Hematopoietic multipotent progenitor cell treated with erythropoietin and hydrocortisone succinate and interleukin-3 and kit ligand, for 6 days (in vitro differentiated cells): ENCODE measurements around the gene DPEP1.
"Not testable (repeated sequence)": the region's sequence is repeated elsewhere in the genome, so short reads cannot be mapped to it uniquely, and the experiment has no call there.

Source experiments
- DNase-seq: peaks from one replicate; pipeline ENCODE4 v3.0.0-alpha.2; 2015

DPEP1 gene

DNA sequence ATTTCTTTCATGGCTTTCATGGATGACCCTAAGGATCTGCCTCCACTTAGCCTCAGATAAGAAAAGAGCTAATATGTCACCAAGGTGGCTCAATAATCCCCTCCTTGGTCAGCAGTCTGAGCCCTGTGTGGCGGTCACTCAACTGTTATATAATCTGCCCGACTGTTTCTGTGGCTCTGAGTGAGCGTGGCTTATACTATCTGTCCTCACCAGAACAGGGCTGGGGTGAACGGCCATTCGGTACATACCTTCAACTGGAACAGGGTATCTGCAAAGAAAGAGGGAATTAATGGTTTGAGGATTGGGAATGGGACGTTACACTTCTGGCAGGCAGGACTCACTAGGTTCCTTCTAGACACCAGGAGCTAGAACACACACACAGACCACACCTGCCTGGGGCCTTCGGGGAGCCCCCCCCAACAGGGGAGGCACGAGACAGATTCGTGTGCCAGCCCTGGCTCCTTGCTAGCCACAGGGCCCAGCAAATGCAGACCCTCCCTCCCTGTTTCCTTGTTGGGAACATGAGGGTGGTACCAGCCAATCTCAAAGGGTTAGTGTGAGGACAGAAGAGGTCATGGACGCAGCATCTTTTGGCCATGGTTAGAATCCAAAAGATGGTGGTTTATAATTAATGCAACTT, 40.3 kb downstream of the DPEP1 start:
- DNase-seq = no peak

DNA sequence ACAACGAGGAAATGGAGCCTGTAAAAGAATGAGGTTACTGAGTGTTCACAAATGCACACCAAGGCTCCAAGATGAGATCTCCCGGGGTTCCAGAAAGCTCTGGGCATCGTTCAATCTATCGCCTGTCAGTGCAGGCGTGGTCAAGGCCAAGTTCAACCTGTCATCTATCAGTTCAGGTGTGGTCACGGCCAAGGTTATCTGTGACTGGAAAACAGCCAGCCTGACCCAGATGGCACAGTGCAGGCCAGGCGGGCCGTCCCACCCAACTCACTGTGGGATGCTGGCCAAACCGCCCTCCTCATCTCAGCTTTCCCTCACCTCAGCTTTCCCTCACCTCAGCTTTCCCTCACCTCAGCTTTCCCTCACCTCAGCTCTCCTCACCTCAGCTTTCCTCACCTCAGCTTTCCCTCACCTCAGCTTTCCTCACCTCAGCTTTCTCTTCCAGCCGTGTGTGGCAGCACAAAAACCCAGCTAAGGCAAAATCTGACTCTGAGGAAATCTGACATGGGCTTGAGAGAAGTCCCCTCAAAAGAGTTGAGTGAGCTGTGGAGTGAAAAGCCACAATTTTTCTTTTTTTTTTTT, 41.7 kb downstream of the DPEP1 start:
- DNase-seq = no peak

DNA sequence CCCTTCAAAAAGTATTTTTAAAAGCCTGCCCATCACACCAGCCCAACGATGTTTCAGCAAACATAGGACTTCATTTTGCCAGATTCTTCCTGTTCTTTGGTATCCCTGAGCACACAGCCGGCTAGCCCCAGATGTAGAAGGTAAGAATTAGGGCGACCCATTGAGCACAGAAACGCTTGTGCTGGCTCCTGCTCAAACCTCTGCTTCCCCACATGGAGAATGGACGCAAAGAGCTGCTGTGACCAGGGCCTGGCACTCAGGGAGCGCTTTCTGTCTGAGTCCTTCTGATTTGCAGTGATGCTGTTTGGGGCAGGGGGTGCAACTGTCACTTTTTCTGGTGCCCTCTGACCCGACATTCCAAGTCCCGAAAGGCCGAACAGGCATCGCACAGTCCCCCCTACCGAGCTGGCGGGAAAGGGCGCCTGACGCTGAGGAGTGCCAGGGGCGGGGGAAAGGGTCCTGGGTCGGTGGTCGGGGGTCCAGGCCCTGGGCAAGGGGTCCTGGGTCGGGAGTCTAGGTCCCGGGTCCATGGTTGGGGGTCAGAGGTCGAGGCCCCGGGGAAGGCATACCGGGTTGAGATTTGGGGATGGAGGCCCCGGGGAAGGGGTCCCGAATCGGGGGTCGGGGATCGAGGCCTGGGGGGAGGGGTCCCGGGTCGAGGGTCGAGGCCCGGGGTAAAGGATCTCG, 43.1 kb downstream of the DPEP1 start:
- DNase-seq = no peak

DNA sequence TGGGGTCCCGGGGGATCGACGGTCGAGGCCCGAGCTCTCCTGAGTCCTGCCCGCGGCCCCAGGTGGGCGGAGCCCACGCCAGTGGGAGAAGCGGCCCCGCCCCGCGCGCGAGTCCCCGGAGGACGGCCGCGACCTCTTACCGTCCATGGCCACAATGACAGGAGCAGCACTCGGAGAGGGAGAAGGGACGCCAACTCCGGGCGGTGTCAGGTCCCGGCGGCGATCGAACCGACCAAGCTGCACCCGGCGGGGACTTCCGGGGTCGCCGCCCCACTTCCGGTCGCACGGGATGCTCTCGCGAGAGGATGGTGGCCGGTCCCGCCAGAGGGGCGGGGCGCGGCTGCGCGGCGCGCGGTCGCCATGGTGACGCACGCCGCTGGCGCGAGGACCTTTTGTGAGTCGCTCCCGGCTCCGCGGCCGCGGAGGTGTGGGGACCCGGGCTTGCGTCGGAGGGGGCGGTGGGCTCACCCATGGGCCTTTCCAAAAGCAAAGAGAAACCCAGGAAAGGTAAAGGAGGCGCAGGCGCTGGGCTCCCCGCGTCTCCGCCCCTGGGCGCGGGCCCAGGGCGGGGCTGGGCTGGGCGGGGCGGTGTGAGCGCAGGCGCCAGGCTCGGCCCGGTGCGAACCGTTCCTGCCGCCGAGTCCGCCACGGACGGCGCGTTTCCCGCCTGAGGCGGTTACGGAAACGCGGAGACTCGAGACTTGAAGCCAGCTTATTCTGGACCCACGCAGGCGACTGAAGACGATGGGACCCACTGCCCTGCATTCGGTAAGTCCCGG, 44.2 kb downstream of the DPEP1 start, which contains the start of the genes CHMP1A and SPATA33:
Gene CHMP1A, minus strand, starts transcription at position 267 of the 779 bp plus-strand sequence. Its CDS starts 120 bp downstream, at position 147.
Gene SPATA33, plus strand, starts transcription at position 395 of the 779 bp plus-strand sequence. Its CDS starts 76 bp downstream, at position 471.
- peak; percentile 92 for DNase-seq

DNA sequence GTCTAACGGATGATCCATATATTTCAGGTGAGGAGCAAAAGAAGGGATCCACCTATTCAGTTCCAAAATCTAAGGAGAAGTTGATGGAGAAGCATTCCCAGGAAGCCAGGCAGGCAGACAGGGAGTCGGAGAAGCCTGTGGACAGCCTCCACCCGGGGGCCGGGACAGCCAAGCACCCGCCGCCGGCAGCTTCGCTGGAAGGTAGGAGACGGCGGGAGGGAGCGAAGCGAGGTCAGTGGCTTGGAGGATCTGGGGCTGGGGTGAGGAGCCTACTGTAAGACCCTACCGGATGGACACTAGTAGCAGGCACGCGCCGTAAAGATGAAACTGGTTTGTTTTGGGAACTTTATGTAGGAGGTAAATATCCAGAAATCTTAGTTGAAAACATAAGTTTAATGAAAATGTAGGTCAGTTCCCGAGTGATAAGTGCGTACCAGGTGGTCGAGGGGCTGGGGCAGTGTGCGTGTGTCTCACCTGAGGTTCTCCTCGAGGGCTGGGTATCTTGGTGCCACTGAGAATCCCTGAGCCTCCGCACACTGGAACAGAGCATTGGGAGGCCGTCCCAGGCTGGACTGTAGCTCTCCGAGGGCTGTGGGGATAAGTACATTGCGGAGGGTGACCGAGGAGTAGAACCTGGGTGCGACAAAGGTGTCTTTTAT, 44.9 kb downstream of the DPEP1 start:
- DNase-seq = peak; percentile 52

DNA sequence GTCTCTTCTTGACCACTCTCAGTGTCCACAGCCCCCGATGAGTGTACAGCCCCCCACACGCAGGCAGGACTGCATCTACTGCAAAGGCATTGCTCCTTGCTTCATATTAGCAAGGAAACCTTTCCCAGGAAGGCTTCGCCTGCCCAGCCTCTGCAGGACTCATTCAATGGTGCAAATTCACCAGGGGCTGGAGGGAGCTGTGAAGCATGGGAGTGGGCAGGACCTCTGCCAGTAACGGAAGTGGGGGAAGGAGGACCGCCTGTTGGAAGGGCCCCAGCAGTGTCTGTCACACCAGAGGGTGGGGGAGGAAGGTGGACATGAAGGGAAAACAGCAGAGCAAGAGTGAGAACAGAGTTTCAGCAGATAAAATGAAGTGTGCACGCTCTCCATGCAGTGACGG, 46.7 kb downstream of the DPEP1 start:
- DNase-seq = no peak

DNA sequence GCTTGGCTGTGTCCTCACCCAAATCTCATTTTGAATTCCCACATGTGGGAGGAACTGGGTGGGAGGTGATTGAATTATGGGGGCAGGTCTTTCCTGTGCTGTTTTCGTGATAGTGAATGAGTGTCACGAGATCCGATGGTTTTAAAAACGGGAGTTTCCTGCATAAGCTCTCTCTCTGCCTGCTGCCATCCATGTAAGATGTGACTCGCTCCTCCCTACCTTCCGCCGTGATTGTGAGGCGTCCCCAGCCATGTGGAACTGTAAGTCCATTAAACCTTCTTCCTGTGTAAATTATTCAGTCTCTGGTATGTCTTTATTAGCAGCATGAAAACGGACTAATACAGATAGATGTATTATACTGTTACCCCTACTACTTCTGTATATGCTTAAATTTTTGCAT, 47.8 kb downstream of the DPEP1 start:
- no peak for DNase-seq

DNA sequence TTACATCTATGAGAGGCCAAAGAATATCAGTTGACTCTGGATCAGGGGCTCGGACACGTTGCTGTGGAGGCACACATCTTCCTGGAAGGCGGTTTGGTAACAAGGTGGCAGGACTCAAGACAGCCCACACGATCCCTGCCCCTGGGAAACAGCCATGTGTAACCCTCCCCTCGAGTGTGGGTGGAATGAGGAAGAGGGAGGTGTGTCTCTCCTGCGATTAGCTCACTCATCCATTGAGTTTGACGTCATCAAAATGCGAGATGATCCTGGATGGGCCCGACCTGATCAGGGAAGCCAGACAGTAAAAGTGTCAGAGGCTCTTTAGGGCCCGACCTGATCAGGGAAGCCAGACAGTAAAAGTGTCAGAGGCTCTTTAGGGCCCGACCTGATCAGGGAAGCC, 50.8 kb downstream of the DPEP1 start:
- not testable (repeated sequence) for DNase-seq

DNA sequence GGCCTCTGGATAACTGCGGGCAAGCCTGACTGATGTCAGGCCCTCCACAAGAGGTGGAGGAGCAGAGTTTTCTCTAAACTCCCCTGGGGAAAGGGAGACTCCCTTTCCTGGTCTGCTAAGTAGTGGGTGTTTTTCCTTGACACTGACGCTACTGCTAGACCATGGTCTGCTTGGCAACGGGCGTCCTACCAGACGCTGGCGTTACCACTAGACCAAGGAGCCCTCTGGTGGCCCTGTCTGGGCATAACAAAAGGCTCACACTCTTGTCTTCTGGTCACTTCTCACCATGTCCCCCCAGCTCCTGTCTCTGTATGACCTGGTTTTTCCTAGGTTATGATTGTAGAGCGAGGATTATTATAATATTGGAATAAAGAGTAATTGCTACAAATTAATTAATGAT, 53.6 kb downstream of the DPEP1 start:
- peak; percentile 58 for DNase-seq

DNA sequence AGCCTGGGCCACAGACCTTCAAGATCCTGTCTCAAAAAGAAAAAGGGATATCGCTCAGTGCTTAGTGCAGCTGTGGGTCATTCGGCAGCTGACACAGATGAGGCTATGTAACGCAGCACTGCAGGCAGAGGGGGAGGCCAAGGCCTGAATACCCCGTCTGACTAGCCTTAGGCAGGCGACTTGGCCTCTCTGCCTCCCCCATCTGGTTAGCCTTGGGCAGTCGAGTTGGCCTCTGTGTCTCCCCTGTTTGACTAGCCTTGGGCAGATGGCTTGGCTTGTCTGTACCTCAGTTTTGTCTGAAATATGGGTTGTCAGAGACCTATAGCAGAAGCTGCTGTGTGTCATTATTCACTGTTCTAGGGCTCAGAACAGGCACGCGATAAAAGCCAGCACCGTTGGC, 54.2 kb downstream of the DPEP1 start:
- no peak for DNase-seq

DNA sequence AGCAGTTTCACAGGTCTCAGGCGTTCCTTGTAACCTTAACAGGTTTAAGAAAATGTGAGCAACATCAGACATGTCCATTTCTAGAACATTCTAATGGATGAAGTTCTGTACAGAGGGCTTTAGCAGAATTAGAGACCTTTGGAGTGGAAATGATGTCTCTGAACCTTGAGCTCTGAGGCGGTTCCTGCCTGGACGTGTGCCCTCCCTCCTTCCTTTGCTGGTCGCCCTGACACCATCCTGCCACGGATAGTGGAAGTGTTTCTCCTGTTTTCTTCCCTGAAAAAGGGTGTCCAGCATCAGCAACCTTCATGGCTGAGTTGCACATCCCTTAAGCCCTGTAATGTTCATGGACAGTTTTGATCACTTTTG, 55.3 kb downstream of the DPEP1 start:
- no peak for DNase-seq

DNA sequence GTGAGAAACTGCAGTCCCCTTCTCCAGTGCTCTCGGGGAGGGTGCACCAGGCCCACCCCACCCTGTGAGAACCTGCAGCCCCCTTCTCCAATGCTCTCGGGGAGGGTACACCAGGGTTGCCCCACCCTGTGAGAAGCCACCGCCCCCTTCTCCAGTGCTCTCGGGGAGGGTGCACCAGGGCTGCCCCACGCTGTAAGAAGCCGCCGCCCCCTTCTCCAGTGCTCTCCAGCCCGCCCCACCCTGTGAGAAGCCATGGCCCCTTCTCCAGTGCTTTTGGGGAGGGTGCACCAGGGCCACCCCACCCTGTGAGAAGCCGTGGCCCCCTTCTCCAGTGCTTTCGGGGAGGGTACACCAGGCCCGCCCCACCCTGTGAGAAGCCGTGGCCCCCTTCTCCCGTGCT, 56.3 kb downstream of the DPEP1 start:
- peak; percentile 16 for DNase-seq

DNA sequence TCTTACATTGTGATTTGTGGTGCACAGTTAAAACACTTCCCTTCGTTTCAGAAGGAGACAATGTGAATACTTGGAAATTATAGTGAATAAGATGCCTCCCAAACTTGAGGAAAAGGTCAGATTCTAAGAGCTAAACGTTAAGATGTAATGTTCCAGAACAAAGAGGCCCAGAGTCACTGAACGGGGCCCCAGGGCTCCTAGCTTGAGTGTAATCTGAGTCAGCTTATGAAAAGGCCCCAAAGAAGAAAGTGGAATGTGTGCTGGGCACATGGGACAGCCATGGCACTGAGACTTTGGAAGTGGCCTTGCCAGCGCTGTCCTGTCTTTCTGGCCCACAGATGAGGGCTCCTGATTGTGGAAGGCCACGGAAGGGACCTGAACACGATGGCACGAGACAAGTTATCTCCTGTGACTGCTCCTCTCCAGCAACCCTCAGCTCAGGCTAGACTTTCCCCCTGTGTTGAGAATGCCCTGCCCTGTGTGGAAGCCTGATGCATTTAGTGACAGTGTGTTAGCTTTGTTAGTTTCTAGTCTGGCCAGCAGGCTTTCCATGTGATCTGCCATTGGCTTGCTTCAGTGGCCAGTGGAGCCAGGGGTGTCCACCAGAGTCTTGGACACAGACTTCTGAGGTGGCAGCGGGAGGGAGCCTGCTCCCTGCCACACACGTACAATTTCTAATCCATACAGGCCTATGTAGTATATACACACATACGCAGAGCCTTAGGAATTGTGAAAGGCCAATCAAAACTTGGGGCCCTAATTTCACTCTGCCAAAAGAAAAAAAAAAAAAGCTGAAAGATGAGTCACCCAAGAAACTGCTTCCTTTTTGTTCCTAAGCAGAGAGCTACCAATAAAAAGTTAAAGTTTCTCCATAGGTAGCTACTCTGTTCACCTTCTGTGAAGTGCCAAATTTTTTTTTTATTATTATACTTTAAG, 57.3 kb downstream of the DPEP1 start:
- no peak for DNase-seq

DNA sequence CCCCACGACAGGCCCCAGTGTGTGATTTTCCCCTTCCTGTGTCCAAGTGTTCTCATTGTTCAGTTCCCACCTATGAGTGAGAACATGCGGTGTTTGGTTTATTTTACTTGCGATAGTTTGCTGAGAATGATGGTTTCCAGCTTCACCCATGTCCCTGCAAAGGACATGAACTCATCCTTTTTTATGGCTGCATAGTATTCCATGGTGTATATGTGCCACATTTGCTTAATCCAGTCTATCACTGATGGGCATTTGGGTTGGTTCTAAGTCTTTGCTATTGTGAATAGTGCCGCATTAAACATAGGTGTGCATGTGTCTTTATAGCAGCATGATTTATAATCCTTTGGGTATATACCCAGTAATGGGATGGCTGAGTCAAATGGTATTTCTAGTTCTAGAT, 58.1 kb downstream of the DPEP1 start:
- not testable (repeated sequence) for DNase-seq

DNA sequence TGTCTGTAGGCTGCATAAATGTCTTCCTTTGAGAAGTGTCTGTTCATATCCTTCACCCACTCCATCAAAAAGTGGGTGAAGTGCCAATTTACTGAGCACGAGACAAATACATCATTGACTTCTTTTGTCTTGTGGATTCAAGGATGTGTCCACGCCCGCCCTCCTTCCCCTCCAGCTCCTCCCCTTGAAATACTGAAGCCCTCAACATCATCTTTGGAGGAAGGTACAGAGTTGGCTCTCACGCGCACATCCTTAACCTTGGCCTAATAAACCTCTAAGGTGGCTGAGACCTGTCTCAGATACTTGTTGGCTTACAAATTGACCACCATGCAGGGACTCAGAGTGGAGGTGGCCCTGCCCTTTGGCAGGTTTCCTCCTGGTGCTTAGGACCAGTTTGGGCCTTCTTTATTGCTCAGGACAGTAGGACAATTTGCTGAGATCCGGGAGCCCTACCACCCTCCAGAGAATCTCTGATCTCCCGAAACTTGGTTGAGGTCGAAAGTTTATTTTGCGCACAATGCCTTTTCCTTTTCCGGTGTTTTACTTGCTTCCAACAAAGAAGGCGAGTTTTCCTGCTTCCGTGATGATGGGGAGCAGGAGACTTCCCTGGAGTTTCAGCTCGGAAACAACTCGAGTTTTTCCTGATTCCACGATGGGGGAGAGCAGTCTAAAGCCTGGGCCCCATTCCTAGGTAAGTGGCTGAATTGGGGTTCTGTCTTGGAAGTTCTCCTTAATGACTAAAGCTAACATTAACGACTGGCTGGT, 58.9 kb downstream of the DPEP1 start:
- DNase-seq = no peak

DNA sequence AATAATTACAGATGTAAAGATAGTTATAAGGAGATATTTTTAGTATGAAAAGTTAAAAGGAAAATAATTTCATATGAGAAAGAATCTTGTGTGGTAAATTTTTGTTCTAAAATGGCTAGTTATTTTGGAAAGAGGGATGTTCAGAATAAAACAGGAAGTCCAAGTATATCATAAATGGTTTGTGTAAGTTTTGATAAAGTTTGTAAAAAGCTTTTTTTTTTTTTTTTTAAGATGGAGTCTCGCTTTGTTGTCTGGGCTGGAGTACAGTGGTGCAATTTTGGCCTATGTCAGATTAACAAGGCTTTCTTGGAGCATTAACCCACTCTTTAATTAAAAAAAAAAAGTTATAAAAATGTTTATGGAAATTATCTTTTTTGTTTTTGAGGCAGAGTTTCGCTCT, 64.8 kb downstream of the DPEP1 start:
- no peak for DNase-seq

DNA sequence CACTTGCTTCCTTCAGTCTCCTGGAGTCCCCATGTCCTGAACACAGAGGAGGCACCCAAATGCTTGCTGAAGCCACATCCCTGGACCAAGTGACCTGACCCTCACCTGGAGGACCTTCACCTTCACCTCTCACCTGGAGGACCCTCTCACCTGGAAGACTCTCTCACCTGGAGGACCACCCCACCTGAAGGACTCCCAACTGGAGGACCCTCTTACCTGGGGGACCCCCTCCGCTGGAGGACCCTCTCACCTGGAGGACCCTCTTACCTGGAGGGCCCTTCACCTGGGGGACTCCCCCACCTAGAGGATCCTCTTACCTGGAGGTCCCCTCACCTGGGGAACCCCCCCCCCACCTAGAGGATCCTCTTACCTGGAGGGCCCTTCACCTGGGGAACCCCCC, 72.5 kb downstream of the DPEP1 start:
- no peak for DNase-seq

DNA sequence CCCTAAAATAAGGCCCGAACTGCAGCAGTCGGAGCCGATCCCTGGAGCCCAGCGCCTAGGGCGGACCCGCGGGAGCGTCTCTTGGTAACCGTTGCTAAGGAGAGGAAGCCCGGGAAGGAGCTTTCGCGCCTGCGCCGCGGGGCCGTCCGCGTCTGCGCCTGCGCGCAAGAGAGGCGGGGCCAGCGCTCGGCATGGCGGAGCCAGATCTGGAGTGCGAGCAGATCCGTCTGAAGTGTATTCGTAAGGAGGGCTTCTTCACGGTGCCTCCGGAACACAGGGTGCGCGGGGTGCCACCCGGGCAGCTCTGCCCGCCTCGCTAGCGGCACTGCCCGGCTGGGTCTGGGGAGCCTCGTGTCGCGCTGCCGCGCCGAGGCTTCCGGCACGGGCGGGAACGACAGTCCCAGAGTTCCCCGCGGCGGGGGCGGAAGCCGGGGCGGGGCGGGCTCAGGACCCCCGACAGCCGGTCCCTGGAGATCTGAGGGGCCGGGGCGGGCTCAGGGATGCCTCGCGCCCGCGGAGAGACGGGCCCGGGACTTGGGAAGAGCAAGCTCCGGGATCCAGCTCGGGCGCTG, 73.2 kb downstream of the DPEP1 start, which contains the start of gene CDK10:
Gene CDK10, plus strand, starts transcription at position 170 of the 572 bp plus-strand sequence. Its CDS starts 22 bp downstream, at position 192.
- DNase-seq = peak; percentile 93

DNA sequence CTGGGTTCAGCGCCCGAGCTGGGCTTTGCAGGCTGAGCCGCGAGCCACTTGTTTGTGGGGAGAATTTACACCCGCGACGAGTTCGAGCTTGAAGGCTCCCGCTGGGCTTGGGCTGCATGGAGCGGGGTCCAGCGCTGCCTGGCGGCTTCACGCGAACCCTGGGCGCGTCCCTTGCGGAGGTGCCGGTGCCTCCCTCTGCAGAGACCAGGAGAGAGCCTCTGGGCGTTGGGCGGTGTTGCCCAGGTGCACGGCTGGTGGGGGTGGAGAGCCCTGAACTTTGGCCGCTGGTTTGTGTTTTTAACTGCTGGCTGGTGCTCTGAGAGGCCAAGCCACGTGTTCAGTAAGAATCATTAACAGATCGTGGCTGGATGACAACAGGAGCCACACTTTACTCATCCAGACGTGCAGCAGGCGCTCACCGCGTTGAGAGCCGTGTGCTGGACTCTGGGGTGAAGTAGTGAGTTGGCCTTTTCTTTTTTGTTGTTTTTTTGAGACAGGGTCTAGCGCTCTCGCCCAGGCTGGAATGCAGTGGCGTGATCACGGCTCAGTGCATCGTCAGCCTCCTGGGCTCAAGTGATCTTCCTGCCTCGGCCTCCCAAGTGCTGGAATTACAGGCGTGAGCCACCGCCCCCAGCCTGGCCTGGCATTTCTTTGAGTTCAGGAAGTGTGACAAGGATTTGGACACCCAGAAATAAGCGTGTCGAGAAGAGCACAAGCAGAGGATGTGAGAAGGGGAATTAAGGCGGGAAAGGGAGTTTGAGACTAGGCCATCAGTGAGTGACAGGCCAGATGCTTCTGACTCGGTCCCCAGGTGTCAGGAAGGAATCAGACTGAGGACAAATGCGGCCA, 73.9 kb downstream of the DPEP1 start:
- peak; percentile 57 for DNase-seq
